ENCODE data around the gene SPEM3.
"Not testable (repeated sequence)": the region's sequence is repeated elsewhere in the genome, so short reads cannot be mapped to it uniquely, and the experiment has no call there.

GRCh38 chr17:7481842-7482741 is 53.4 kb downstream of the SPEM3 start:
- TF ChIP-seq, protein P1, sequence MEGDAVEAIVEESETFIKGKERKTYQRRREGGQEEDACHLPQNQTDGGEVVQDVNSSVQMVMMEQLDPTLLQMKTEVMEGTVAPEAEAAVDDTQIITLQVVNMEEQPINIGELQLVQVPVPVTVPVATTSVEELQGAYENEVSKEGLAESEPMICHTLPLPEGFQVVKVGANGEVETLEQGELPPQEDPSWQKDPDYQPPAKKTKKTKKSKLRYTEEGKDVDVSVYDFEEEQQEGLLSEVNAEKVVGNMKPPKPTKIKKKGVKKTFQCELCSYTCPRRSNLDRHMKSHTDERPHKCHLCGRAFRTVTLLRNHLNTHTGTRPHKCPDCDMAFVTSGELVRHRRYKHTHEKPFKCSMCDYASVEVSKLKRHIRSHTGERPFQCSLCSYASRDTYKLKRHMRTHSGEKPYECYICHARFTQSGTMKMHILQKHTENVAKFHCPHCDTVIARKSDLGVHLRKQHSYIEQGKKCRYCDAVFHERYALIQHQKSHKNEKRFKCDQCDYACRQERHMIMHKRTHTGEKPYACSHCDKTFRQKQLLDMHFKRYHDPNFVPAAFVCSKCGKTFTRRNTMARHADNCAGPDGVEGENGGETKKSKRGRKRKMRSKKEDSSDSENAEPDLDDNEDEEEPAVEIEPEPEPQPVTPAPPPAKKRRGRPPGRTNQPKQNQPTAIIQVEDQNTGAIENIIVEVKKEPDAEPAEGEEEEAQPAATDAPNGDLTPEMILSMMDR (IDR thresholded peaks at IDR 0.05; ENCODE audit: extremely low read depth in 1 of 2, insufficient read depth in 1 of 2, low read depth in 1 of 2, low read length in 2 of 2): not testable (repeated sequence)
- not testable (repeated sequence) for TF ChIP-seq EZH2 (IDR thresholded peaks at IDR 0.05; ENCODE audit: borderline replicate concordance, low read depth, low read length, severe bottlenecking)

All from endothelial cell of umbilical vein (primary cell).